Measurements from ENCODE around the gene RARRES2.
"Not testable (repeated sequence)": the region's sequence is repeated elsewhere in the genome, so short reads cannot be mapped to it uniquely, and the experiment has no call there.

Gene RARRES2

DNA sequence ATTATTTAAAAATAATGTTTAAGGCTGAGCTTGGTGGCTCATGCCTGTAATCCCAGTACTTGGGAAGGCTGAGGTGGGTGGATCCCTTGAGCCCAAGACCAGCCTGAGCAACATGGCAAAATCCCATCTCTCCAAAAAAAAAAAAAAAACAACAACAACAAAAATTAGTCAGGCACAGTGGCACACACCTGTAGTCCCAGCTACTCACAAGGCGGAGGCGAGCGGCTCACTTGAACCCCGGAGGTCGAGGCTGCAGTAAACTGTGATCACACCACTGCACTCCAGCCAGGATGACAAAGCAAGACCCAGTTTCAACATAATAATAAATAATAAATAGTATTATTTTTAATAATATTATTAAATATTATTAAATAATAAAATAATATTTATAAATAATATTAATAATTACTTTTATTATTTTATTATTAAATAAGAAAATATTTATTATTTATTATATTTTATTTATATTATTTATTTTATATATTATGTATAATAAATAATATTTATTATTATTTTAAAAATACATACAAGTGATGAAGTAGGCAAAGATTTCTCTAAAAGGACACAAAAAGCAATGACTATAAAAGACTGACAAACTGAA is 26.7 kb downstream of the RARRES2 start:
- DNase-seq = no peak

DNA sequence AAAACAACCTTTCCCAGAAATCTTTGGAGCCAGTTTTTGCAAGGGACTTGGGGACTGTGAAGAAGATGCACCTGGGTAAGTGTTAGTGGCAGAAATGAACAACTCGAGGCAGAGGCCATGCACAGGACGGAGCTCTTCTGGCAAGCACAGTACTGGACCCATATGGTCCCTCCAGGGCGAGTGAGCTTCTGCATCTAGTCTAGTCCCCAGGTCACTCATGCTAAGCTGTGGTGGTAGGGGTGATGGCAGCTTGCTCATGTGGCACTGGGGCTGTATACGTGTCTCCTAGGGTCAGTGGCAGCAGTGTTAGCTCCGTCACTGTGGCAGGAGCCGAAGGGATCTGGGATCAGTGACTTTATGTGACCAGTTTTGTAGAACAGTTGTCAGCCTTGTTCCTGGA is 27.6 kb downstream of the RARRES2 start:
- no peak for DNase-seq

DNA sequence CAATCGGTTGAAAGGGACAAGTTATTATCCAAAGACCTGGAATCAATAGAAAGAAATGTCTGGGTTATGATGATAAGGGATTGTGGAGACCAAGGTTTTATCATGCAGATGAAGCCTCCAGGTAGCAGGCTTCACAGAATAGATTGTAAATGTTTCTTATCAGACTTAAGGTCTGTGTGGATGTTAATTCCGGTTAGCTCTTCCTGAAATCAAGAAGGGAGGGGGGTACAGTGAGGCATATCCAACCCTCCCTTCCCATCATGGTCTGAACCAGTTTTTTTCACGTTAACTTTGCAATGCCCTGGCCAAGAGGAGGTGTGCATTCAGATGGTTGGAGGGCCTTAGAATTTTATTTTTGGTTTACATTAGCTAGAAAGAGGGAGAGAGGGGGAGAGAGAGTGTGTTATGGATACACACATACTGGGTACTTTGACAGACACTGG is 28.0 kb downstream of the RARRES2 start:
- DNase-seq = no peak

DNA sequence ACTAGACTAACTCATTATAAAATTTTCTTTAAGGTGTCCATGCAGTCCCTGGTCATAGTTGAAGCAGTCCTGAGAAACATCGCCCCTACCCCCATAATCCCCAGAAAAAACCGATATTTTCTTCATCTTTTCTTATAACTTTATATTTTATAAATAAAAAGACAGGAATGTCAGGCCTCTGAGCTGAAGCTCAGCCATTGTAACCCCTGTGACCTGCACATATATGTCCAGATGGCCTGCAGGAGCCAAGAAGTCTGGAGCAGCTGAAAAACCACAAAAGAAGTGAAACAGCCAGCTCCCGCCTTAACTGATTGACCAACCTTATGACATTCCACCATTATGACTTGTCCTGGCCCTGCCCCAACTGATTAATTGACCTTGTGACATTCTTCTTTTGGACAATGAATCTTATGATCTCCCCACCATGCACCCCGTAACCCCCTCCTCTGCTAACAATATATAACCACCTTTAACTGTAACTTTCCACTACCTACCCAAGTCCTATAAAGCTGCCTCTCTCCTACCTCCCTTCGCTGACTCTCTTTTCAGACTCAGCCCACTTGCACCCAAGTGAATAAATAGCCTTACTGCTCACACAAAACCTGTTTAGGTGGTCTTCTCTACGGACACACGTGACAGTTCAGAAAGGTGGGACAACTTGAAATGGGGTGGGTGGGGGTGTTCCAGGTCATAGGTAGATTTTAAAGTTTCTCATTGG is 28.6 kb downstream of the RARRES2 start:
- not testable (repeated sequence) for DNase-seq

DNA sequence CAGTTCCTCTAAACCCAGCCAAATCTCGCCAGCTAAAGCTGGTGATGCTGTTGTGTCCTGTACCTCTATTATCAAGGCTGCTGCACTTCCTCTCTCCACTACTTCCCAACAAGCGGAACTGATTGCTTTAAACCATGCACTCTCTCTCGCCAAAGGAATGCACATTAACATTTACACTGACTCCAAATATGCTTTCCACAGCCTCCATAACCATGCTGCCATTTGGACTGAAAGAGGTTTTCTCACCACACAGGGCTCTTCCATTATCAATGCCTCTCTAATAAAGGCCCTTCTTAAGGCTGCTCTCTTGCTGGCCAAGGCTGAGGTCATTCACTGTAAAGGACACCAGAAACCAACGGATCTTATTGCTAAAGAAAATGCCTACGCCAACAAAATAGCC is 29.7 kb downstream of the RARRES2 start:
- DNase-seq = no peak

DNA sequence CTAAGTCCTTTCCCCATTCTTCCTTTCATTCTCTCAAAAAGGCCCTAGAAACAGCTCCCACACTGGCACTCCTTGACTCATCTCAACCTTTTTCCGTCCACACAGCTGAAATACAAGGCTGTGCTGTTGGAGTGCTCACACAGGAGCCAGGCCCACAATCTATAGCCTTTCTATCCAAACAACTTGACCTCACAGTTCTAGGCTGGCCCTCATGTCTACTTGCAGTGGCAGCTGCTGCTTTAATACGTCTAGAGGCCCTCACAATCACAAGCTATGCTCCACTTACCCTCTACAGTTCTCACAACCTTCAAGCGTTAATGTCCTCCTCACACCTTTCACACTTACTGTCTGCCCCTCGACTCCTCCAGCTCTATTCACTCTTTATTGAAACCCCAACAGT is 30.3 kb downstream of the RARRES2 start:
- DNase-seq = no peak

DNA sequence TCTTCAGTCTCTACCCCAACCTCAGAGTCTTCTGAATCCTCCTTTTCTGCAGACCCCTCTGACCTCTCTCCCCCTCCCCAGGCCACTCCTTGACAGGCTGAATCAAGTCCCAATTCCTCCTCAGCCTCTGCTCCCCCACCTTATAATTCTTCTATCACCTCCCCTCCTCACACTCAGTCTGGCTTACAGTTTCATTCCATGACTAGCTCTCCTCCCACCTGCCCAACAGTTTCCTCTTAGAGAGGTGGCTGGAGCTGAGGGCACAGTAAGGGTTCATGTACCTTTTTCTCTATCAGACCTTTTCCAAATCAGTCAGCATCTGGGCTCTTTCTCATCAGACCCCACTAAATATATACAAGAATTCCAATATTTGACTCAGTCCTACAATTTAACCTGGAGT is 32.9 kb downstream of the RARRES2 start:
- no peak for DNase-seq

DNA sequence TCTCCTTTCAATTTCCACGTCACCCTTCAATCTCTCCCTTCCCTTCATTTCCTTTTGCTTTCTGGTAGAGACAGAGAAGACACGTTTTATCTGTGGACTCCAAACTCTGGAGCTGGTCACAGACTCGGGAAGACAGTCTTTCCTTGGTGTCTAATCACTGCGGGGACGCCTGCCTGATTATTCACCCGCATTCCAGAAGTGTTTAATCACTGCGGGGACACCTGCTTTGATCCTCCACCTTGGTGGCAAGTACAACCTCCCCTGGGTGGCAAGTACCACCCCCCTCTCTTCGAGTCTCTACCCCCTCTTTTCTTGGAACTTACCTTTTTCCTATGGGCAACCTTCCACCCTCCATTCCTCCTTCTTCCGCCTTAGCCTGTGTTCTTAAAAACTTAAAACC is 33.5 kb downstream of the RARRES2 start:
- no peak for DNase-seq

DNA sequence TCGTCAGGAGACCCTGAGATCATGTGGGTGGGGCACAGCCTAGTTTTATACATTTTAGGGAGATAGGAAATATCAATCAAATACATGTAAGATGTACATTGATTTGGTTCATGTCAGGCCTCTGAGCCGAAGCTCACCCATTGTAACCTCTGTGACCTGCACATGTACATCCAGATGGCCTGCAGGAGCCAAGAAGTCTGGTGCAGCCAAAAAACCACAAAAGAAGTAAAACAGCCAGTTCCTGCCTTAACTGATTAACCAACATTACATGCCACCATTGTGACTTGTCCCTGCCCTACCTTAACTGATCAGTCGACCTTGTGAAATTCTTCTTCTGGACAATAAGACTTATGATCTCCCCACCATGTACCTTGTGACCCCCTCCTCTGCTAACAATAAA is 34.3 kb downstream of the RARRES2 start:
- no peak for DNase-seq

DNA sequence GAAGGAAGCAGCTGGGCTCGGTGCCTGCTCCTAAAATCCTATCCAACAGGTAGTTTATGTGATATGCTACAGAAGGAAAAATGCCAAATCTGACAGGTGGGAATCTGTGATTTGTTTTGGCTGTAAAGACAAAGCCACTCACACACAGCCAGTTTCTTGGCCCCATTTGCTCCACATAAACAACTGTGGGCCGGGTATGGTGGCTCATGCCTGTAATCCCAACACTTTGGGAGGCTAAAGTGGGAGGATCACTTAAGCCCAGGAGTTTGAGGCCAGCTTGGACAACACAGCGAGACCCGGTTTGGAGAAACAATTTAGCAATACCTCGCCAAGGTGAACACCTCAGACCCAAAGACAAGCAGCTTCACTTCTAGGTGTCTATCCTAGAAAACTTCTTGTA is 35.1 kb downstream of the RARRES2 start:
- DNase-seq = not testable (repeated sequence)

DNA sequence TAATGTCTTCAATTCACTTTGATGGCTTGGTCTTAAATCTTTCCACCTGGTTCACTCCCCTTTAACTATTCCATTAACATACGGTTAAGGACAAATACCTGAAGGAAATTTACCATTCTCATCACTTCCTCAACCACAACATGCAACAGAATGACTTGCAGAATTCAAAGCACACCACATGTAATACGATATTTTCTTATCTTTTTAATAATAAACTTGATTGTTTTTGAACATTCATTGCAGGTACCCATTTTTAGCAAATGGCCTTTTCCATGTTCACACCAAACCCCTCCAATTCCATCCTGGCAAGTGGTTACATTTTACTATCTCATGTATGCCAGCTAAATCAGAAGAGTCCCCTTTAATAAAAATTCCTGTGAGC is 35.5 kb downstream of the RARRES2 start:
- not testable (repeated sequence) for DNase-seq

DNA sequence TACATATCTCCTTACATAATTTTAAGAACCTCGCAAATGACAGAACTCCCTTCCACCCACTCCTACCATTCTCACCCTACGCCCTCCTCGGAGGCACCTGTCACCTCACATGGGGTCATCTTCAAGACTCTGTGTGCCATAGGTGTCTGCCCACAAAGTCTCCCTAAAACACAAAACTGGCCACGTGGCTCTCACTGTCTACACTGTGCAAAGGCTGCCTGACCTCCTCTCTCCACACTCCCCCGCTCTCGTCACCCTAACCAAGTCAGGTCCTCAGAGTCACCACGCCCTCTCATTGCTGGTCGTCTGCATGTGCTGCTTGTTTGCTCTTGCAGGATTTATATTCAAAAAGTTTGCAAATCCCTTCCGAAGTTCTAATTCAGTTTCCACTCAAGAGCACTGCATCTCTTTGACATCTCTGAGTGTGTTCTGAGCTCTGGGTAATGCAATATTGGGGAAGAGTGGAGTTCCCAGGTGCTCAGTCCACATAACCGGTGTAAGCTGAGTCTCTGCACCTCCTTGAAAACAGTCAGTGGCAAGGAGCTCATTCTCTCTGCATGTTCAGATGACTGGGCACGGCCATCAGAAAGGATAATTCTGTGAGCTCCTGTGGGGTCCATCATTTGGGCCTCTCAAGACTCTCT is 36.0 kb downstream of the RARRES2 start:
- DNase-seq = not testable (repeated sequence)

DNA sequence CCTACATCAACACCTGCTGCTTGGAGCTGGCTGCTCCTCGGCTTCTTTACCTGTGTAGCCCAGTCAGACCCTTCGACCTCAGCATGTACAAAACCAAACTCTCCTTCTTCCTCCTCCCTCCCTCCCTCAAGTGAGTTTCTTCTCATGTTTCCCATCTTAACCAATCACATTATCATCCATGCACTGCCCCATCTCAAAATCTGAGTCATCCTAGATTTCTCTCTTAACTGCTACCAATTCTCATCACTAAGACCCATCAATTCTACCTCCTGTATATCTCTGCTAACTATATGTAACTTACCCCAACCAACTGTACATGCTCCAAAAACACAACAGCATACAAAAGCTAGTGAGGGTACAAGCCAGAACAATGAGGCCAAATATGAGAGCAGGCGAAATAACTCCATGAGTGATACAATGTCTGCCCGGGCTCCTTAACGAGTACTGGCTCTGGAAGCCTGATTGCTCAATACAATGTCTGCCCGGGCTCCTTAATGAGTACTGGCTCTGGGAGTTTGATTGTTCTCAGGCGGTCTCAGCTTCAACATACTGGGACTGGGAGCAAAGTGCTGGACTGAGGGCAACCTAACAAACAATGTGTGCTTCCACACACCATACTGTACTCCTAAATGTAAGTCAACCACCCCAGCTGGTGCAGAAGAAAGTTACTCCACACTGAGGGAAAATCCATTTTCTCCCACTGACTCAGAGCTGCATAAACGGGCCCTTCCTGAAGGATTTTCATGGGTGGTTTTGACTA is 36.8 kb downstream of the RARRES2 start:
- not testable (repeated sequence) for DNase-seq

DNA sequence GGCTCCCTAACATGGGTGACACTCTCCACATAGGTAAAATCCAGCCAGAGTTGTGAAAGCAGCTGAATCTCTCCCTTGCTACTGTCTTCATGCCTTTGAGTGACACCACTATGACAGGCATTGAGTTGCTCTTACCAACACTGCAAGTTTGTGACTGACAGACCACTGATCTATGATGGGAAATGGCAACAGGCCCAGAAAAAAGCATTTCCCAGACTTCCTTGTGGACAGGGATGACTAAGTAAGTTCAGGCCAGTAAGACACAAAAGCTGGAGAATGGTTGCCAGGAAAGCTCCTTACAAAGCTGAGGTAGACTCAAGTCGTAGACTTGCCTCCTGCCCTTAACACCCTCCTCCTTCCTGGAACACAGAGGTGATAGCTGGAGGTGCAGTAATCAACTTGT is 38.5 kb downstream of the RARRES2 start:
- DNase-seq = not testable (repeated sequence)

DNA sequence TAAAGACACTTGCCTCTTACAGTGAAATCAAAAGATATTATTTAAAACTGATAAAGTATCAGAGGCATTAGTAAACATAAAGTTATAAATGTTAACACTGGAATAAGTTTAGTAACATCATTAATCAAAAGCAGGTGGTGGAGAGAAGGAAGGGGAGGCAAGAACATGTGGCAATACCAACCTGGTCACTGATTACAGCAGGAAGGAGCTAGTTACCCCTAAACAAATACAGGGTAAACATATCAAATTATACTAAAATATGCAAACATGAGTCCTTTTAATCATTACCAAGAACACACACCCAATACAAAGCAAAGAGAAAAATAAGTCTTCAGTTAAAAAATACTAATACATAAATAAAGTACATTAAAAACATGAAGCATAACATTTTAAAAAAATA is 43.5 kb downstream of the RARRES2 start:
- not testable (repeated sequence) for DNase-seq

DNA sequence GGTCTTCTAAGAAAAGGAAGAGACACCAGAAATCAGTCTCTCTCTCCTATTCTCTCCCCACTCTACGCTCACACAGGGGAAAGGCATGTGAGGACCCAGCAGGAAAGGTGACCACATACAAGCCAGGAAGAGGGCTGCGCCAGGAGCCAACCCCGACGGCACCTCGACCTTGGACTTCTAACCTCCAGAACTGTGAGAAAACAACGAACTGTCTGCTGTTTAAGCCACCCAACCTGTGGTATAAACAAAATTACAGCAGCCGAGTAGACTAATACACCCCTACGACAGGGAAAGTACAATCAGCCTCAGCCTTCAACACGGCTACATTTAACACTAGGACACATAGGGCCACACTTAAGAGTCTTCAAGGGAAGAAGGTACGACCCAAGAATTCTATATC is 44.6 kb downstream of the RARRES2 start:
- DNase-seq = not testable (repeated sequence)

DNA sequence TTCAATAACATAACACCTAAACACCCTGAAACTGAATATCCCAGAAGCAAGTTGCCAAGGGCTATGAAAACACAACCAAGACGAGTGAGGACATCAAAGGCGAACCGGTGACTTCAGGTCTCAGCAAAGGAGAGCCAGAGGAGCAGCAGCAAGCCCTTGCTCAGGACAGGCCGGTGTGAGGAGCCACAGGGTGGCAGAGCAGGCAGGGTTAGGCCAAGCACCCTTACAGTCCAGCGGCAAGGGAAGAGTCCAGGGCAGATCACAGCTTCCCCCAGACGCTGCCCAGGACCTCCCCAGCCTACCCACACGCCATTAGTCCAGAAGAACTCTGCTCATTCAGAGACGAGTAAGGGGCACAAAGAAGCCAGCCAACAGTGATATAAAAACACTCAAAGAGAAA is 45.8 kb downstream of the RARRES2 start:
- DNase-seq = not testable (repeated sequence)

DNA sequence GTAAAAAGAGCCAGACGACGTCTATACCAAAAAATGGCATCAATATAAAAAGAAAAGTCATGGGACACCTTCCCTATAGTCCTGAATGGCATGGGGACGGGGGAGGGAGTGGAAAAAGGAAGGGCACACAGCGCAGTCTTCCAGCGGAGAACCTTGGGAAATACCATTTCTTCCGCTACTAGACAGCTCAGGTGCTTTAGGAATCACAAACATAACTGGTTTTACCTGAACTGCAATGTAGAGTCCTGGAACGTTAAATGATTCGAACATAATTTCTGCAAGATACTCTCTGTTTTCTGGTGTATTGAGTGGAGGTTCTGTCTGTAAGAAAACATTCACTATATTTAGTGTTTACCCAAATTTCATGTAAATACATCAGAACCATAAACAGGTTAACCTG is 46.4 kb downstream of the RARRES2 start:
- DNase-seq = not testable (repeated sequence)

DNA sequence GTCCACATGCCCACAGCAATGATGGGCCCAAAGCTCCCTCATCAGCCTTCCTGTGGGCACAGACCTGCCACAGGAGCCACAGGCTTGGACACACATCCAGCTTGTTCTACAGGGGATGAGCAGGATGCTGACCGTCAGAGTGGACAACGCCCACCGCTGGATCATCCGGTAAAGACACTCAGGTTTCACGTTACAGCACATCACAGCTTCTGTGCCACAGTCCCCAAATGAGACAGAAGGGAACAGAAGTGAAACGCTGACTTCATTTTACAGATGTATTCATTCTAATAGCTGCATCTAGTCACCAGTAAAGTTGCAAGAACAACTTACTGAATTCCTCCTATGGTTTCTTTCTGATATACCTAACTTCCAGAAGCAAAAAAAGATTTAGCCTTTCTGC is 51.1 kb downstream of the RARRES2 start:
- not testable (repeated sequence) for DNase-seq

DNA sequence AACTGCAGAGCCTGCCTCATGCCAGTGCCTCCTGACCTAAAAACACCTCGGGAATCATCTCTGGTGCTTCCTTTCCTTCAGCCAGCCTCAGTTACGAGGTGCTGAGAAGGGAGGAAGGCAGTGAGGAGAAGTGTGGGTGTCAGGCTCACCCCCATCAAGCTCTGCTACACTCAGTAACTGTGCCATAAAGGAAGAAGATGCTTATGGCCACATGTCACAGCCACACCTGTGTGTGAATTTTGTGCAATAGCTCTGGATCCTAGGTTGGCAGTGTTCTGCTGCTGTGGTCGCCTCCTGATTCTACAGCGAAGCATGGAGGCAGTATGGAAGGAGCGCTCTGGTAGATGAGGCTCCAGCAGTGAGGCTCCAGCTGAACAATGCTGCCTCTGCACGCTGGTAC is 52.6 kb downstream of the RARRES2 start:
- not testable (repeated sequence) for DNase-seq

Measured in fibroblast of skin of abdomen (primary cell).